ENCODE data around the gene BMP8A.

The BMP8A gene

GRCh38 chr1:39570477-39571177, 79.2 kb downstream of the BMP8A start:
- DNase-seq (ENCODE audit: low read depth in 2 of 2) = no peak

- DNase-seq (ENCODE audit: low read depth in 2 of 2) = no peak
These were observed 79.7 kb downstream of the BMP8A start for GRCh38 chr1:39571178-39571483.

- no peak for DNase-seq (ENCODE audit: low read depth in 2 of 2)
These were observed 81.1 kb downstream of the BMP8A start for GRCh38 chr1:39572379-39573096.

GRCh38 chr1:39573097-39573465, 81.6 kb downstream of the BMP8A start:
- no peak for DNase-seq (ENCODE audit: low read depth in 2 of 2)

- no peak for DNase-seq (ENCODE audit: low read depth in 2 of 2)
These were observed 82.5 kb downstream of the BMP8A start for GRCh38 chr1:39573736-39574624.

GRCh38 chr1:39574646-39575045, 83.2 kb downstream of the BMP8A start:
- no peak for DNase-seq (ENCODE audit: low read depth in 2 of 2)

Measured in stimulated activated CD8-positive, alpha-beta memory T cell treated with anti-CD3 and anti-CD28 coated beads, Interleukin-2, amount 100 ng/mL, for 1 hour (primary cell).